ENCODE measurements around the gene TNFRSF19.

DNA sequence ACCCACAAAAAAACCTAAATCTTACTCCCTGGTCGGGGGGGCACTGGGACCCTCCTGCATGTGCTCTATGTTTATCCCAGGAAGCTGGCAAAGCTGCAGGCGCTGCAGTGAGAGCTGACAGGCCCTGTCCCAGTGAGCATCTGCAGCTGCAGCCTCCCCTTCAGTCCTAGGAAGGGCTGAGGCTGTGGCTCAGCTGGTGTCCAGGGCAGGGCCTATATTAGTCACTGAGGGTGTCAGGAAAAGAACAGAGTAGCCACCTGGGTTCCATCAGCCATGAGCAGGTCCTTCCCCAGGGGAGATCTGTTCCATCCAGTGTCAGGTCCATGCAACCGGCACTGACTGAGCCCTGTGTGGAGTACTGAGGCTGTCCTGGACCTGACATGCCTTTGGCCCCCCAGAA is 120.5 kb downstream of the TNFRSF19 start:
- TF ChIP-seq ZNF605 (CRISPR knock-in tag; IDR thresholded peaks at IDR 0.05) = no peak
- TF ChIP-seq CHD4 (IDR thresholded peaks at IDR 0.05; ENCODE audit: borderline replicate concordance, low read length) = no peak
- TF ChIP-seq REST (IDR thresholded peaks at IDR 0.05; ENCODE audit: borderline replicate concordance in 1 of 2, low read depth in 1 of 2, low read length in 2 of 2) = no peak
- TF ChIP-seq MTA3 (CRISPR knock-in tag; IDR thresholded peaks at IDR 0.05) = no peak
- no peak for TF ChIP-seq RAD21 (CRISPR knock-in tag; IDR thresholded peaks at IDR 0.05)
- TF ChIP-seq ZSCAN29 (CRISPR knock-in tag; conservative IDR thresholded peaks at IDR 0.05) = no peak
- TF ChIP-seq ZBTB4 (CRISPR knock-in tag; IDR thresholded peaks at IDR 0.05; ENCODE audit: borderline replicate concordance) = no peak
- TF ChIP-seq ZNF746 (CRISPR knock-in tag; IDR thresholded peaks at IDR 0.05) = no peak
- TF ChIP-seq AFF4 (CRISPR knock-in tag; IDR thresholded peaks at IDR 0.05) = no peak
- TF ChIP-seq ZNF549 (CRISPR knock-in tag; IDR thresholded peaks at IDR 0.05) = no peak
